NCI-H510A treated with DMSO at 0.1 percent for 48 hours (cell line): ENCODE results near the gene ATXN2.
"Not testable (repeated sequence)": the region's sequence is repeated elsewhere in the genome, so short reads cannot be mapped to it uniquely, and the experiment has no call there.

Source experiments
- DNase-seq: peaks from one replicate; lab custom pipeline; 2025; lab: John Stamatoyannopoulos, UW

ATXN2 gene

DNA sequence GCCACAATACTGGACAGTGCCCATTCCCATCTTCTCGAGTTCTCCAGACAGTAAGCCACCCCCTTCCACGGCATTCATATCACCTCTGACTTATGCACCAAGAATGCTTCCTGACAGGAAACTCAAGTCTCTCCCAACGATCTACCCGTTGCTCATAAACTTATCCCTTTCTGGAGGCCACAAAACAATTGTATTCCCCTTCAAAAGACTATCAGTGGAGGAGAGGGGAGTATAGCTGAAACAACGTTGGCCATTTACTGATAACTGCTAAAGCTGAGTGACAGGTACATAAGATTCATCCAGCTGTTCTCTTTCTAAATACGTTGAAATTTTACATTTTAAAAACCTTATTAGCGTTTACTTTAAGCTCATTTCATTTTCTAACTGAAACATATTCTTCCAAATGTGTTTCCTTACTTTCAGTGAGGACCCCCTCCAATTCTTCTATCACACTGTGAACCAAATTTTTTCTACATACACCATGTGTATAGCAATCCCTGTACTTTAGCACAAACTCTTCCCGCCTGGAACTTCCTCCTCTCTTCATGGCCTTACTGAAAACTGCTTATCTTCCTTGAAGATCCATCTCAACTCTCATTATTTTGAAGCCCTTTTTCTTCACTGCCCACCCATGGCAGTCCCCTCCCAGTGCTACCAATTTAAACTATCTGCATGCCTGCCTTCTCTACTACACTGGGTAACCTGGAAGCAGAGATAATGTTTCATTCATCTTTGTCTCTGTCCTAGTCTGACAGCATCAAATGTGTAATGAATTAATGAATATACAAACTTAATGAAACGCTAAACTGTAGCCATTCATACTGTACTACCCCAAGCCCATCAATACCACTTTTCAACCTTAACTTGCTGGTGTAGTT lies 28.8 kb downstream of the ATXN2 start:
- no peak for DNase-seq

DNA sequence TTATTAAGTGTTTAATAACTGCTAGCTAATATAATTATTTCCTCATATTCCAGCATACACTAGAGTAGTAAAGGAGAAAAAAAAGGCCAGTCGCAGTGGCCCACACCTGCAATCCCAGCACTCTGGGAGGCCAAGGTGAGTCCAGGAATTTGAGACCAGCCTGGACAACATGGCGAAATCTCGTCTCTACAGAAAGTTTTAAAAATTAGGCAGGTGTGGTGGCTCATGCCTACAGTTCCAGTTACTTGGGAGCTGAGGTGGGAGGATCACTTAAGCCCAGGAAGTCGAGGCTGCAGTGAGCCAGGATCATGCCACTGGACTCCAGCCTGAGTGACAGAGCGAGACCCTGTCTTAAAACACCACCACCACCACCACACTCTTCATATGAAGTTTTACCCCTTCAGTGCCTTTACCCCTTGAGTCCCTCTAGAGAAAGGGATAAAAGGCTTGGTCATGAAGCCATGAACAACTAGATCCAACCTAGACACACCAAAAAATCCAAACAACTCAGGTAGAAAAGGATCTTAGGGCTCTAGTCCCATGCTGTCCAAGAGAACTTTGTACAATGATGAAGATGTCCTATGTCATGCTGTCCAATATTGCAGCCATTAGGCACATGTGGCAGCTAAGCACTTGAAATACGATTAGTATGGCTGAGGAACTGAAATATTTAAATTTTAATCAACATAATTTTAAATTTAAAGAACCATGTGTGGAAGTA lies 29.6 kb downstream of the ATXN2 start:
- DNase-seq, result no peak

DNA sequence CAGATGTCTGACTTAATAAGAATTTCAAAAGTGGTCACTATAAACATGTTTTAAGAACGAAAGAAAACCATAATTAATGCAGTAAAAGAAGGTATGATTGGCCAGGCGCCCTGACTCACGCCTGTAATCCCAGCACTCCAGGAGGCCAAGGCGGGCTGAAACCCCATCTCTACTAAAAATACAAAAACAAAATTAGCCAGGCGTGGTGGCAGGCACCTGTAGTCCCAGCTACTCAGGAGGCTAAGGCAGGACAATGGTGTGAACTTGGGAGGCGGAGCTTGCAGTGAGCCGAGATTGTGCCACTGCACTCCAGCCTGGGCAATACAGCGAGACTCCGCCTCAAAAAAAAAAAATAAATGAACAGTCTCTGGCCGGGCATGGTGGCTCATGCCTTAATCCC lies 38.3 kb downstream of the ATXN2 start:
- DNase-seq, result not testable (repeated sequence)

- no peak for DNase-seq
Measured at GRCh38 chr12:111558107-111558376, 41.1 kb downstream of the ATXN2 start.

DNA sequence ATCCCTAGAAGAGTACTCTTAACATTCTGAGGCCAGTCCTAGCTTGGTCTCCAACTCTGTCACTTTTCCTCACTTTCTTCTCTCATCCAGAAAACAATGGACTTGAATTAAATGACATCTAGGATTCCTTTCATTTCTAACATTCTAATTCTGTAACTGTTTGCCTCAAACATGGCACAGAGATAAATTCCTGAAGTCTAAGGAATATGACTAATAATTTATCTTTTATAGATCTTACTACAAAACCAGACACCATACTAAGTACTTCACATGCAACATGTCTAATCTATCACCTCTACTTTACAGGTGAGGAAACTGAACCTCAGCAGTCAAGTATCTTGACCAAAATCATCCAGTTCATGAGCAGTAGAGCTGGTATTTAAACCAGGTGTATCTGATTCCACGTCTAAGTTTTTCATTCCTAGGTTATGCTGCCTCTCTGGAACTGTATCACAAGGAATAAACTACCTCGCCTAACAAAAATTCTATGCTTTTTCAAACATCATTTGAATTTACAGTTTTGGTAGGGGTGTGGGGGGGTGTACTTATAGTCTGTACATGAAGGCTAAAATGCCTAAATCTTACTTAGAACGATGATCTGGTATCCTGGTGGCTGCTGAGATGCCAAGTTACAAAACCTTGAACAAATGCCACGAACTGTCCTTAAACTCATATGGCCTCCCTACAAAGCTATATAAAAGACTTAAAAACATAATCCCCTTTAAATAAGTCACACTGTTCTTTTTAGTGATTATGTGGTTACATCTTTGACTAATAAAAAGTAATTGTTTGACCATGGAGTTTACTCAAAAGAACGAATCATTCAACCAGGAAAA lies 41.6 kb downstream of the ATXN2 start:
- no peak for DNase-seq

DNA sequence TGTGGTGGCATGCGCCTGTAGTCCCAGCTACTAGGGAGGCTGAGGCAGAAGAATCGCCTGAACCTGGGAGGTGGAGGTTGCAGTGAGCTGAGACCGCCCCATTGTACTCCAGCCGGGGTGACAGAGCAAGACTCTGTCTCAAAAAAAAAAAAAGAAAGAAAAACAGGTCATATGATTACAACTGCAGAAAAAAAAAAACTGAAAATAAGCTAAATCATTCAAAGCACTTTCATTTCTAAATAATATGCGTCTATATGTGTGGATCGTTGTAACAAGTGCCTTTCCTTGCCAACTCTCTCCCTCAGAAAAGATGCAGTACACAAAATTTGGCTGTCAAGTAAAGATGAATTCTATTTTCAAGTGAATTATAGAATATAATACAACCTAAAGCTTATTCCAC lies 42.4 kb downstream of the ATXN2 start:
- no peak for DNase-seq

DNA sequence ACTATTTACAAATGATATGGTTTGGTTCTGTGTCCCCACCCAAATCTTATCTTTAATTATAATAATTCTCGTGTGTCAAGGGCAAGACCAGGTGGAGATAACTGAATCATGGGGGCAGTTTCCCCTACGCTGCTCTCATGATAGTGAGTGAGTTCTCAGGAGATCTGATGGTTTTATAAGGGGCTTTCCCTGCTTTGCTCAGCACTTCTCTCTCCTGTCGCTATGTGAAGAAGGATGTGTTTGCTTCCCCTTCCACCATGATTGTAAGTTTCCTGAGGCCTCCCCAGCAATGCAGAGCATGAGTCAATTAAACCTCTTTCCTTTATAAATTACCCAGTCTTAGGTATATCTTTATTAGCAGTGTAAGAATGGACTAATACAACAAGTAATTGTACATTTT lies 43.8 kb downstream of the ATXN2 start:
- not testable (repeated sequence) for DNase-seq

- no peak for DNase-seq
Measured at GRCh38 chr12:111546758-111547383, 52.2 kb downstream of the ATXN2 start.

DNA sequence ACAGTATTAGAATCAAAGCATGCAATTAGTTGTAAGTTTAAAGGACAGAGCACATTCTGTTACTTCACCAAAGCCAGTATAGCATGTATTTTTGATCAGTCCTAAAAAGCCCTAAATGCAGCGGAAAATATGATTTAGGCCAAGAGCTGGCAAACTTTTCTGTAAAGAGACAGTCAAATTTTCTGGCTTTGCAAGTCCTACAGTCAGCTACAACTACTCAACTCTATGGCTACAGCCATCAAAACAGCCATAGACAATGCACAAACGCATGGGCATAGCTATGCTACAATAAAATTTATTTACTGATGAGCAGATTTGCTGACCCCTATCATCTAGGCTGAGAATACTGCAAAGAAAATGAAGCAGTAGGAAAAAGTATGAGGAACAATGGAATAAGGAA lies 52.9 kb downstream of the ATXN2 start:
- no peak for DNase-seq

DNA sequence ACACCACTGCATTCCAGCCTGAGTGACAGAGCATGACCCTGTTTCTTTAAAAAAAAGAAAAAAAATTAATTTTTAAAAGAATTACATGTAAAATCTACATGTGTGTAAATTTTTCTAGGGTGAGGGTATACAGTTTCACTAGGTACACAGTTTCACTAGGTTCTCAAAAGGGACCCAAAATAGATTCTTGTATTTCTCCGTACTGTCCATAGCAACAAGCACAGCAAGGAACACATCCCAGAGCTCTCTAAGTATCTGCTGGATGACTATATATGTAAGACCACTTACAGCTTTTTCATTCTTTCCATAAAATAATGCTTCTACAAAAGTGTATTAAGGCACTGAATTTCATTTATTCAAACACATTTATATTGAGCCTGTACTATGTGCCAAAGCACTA lies 55.1 kb downstream of the ATXN2 start:
- no peak for DNase-seq

GRCh38 chr12:111532751-111533150 lies 66.4 kb downstream of the ATXN2 start:
- no peak for DNase-seq

DNA sequence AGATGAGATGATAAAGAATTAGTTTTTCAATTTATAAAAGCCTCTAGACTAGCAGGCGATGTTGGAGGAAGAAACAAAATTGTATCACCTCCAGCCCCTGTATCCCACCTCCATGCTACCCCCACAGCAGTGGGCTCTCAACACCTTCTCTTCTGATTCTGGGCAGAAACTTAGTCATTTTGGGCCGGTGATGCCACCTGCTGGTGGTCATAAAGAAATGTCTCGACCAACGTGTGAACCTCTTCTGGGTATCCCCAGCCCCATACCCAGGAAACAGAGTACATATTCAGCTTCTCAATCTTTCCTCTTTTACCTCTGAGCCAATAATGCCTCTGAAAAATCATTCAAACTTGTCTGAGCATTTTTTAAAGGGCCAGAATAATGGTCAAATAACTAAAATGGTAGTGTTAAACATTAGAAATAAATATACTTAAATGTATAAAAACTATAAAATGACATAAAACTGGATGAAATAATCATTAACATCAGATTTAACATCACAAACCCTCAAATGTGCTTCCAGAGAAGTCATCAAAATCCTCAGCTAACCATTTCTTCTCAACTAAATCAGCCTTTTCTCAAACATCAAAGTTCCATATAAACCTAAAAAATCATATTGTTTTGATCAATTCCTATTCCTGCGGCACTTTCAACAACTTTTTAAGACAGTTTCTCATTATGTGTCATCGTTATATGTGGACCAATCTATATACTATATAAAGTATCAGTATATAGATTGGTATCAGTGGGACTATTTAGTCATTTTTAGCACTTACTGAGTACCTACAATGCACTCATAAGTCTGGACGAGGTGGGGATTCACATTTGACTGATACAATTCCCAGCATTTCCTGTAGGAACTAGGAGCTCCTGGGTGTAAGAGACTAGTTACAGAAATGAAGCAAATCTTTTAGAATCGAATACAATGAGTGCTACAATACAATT lies 69.4 kb downstream of the ATXN2 start:
- peak; percentile 22 for DNase-seq

DNA sequence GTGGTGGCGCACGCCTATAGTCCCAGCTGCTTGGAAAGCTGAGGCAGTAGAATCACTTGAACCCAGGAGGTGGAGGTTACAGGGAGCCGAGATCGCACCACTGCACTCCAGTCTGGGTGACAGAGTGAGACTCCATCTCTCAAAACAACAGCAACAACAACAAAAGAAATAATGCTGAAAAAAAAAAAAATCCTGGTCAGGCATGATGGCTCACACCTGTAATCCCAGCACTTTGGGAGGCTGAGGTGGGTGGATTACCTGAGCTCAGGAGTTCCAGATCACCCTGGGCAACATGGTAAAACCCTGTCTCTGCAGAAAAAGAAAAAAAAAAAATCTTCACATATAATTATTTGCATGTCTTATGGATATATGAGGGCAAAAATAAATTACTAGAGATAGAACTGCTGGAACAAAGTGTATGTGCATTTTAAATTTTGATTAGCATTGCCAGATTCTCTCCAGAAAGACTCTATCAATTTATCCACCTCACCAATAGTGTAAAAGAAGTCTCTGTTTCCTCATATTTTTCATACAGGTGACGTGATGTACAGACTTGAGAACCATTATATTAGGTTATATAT lies 75.4 kb downstream of the ATXN2 start:
- no peak for DNase-seq

DNA sequence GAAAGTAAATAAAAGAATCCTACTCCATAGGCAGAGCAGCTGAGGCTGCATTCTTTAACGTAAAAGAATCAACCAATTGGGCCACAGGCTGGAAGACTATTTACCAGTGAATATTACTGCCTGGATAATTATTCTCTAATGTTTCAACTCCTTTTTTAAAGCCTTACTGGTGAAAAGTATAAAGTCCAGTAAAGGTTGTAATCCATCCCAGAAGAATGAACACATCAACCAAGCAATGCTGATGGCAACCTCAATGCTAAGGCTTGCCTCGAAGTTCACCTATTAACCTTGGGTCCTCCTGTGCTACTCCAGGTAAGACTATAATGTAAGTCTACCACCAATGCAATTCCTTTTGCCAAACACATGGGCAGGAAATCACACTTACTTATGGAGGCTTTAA lies 77.3 kb downstream of the ATXN2 start:
- no peak for DNase-seq

GRCh38 chr12:111519937-111520336 lies 79.2 kb downstream of the ATXN2 start:
- no peak for DNase-seq

DNA sequence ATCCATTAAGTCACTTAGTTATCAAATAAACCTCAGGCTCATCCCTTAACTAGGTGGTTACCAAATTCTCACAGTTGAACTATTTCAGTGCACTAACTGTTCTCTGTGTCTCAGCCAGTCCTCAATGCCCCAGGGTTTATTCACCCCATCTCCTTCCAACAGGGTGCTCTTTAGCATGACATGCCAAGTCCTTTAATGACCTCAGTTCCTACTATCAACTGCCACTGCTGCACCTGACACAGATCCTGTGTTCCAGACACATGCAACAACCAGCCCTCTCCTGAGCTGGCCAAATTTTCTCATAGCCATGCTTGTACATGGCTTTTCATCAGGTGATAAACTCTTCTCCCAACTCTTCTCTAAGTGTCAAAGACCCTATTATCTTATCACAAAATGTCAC lies 80.0 kb downstream of the ATXN2 start:
- no peak for DNase-seq

GRCh38 chr12:111507719-111508118 lies 91.4 kb downstream of the ATXN2 start:
- DNase-seq, result not testable (repeated sequence)

GRCh38 chr12:111507258-111507657 lies 91.9 kb downstream of the ATXN2 start:
- not testable (repeated sequence) for DNase-seq

GRCh38 chr12:111506260-111506659 lies 92.9 kb downstream of the ATXN2 start:
- no peak for DNase-seq

GRCh38 chr12:111505601-111506036 lies 93.5 kb downstream of the ATXN2 start:
- no peak for DNase-seq

DNA sequence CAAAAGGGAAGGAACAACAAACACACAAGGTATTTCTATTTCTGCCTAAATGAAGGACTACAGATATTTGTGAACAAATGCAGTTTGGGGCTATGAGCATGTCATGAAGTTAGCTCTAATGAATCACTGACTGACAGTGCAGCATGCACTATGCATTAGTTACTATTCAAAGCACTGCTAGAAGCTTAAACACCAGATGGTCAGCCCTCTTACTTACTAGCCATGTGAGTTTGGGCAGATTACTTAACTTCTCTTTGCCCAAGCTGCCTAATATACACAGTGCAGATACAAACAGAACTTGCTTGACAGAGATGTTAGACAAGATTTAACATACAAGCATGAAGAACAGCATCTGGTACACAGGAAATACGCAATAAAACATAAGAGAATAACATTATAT lies 96.0 kb downstream of the ATXN2 start:
- DNase-seq, result no peak
